Pericardium fibroblast (primary cell): ENCODE data around the gene TMSB4Y. TPM values are rescaled to one million over a fixed set of nuclear protein-coding genes. Genes with fewer than 3 reads are reported as not detected.

Source experiments
- total RNA-seq: library from RNA; depleted of rRNA; stranded (reverse); fragments of >200 nt; gene quantifications from 2 replicates; pipeline ENCODE4 v1.2.3, GENCODE V29; 2015

TMSB4Y gene
- total RNA-seq: 0.23 TPM in 1 of 2 replicates, not detected in the other

GRCh38 chrY:13703568-13703968 is at the start of gene TMSB4Y:
Gene TMSB4Y (plus strand): TSS chrY:13703899.

Other genes starting within 250 kb of the TMSB4Y start
- gene UTY, start 223.9 kb upstream of the TMSB4Y start, total RNA-seq: 6.3 and 7.1 TPM in 2 replicates